ENCODE measurements around the gene ANAPC10.
"Not testable (repeated sequence)": the region's sequence is repeated elsewhere in the genome, so short reads cannot be mapped to it uniquely, and the experiment has no call there.

ANAPC10 gene

GRCh38 chr4:145003675-145004074, 94.3 kb downstream of the ANAPC10 start:
- TF ChIP-seq RARB (CRISPR knock-in tag; IDR thresholded peaks at IDR 0.05): no peak
- TF ChIP-seq, protein P1, sequence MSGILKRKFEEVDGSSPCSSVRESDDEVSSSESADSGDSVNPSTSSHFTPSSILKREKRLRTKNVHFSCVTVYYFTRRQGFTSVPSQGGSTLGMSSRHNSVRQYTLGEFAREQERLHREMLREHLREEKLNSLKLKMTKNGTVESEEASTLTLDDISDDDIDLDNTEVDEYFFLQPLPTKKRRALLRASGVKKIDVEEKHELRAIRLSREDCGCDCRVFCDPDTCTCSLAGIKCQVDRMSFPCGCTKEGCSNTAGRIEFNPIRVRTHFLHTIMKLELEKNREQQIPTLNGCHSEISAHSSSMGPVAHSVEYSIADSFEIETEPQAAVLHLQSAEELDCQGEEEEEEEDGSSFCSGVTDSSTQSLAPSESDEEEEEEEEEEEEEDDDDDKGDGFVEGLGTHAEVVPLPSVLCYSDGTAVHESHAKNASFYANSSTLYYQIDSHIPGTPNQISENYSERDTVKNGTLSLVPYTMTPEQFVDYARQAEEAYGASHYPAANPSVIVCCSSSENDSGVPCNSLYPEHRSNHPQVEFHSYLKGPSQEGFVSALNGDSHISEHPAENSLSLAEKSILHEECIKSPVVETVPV (CRISPR knock-in tag; IDR thresholded peaks at IDR 0.05): no peak
- TF ChIP-seq, protein P2, sequence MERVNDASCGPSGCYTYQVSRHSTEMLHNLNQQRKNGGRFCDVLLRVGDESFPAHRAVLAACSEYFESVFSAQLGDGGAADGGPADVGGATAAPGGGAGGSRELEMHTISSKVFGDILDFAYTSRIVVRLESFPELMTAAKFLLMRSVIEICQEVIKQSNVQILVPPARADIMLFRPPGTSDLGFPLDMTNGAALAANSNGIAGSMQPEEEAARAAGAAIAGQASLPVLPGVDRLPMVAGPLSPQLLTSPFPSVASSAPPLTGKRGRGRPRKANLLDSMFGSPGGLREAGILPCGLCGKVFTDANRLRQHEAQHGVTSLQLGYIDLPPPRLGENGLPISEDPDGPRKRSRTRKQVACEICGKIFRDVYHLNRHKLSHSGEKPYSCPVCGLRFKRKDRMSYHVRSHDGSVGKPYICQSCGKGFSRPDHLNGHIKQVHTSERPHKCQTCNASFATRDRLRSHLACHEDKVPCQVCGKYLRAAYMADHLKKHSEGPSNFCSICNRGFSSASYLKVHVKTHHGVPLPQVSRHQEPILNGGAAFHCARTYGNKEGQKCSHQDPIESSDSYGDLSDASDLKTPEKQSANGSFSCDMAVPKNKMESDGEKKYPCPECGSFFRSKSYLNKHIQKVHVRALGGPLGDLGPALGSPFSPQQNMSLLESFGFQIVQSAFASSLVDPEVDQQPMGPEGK (CRISPR knock-in tag; IDR thresholded peaks at IDR 0.05; ENCODE audit: borderline replicate concordance): no peak
- TF ChIP-seq SNAI2 (CRISPR knock-in tag; IDR thresholded peaks at IDR 0.05): no peak
- TF ChIP-seq ZNF565 (CRISPR knock-in tag; conservative IDR thresholded peaks at IDR 0.05; ENCODE audit: low read depth): no peak
- TF ChIP-seq, protein P3, sequence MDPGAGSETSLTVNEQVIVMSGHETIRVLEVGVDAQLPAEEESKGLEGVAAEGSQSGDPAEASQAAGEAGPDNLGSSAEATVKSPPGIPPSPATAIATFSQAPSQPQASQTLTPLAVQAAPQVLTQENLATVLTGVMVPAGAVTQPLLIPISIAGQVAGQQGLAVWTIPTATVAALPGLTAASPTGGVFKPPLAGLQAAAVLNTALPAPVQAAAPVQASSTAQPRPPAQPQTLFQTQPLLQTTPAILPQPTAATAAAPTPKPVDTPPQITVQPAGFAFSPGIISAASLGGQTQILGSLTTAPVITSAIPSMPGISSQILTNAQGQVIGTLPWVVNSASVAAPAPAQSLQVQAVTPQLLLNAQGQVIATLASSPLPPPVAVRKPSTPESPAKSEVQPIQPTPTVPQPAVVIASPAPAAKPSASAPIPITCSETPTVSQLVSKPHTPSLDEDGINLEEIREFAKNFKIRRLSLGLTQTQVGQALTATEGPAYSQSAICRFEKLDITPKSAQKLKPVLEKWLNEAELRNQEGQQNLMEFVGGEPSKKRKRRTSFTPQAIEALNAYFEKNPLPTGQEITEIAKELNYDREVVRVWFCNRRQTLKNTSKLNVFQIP (CRISPR knock-in tag; IDR thresholded peaks at IDR 0.05; ENCODE audit: borderline replicate concordance, low read depth): no peak
- TF ChIP-seq ZC3H10 (CRISPR knock-in tag; IDR thresholded peaks at IDR 0.05): no peak
- TF ChIP-seq CREB5 (CRISPR knock-in tag; IDR thresholded peaks at IDR 0.05; ENCODE audit: low read depth): no peak
- no peak for TF ChIP-seq TOX (CRISPR knock-in tag; IDR thresholded peaks at IDR 0.05; ENCODE audit: borderline replicate concordance)
- no peak for TF ChIP-seq ZFP30 (CRISPR knock-in tag; IDR thresholded peaks at IDR 0.05)
- TF ChIP-seq ARNTL (CRISPR knock-in tag; IDR thresholded peaks at IDR 0.05; ENCODE audit: borderline replicate concordance, low read depth): no peak
- no peak for TF ChIP-seq TSHZ2 (CRISPR knock-in tag; IDR thresholded peaks at IDR 0.05)

GRCh38 chr4:145001635-145002034, 96.4 kb downstream of the ANAPC10 start:
- ATAC-seq: no peak

More at GRCh38 chr4:145003675-145004074, 94.3 kb downstream of the ANAPC10 start:
- ATAC-seq: no peak

DNA sequence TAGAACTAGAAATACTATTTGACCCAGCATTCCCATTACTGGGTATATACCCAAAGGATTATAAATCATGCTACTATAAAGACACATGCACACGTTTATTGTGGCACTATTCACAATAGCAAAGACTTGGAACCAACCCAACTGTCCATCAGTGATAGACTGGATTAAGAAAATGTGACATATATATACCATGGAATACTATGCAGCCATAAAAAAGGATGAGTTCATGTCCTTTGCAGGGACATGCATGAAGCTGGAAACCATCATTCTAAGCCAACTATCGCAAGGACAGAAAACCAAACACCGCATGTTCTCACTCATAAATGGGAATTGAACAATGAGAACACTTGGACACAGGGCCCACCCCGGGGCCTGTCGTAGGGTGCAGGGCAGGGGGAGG, 97.3 kb downstream of the ANAPC10 start:
- ATAC-seq: not testable (repeated sequence)

More at GRCh38 chr4:145001635-145002034, 96.4 kb downstream of the ANAPC10 start:
- TF ChIP-seq, protein P1 (CRISPR knock-in tag; IDR thresholded peaks at IDR 0.05): no peak
- TF ChIP-seq TSHZ2 (CRISPR knock-in tag; IDR thresholded peaks at IDR 0.05) (no peak), SNAI2 (CRISPR knock-in tag; IDR thresholded peaks at IDR 0.05) (no peak)
- TF ChIP-seq, protein P3 (CRISPR knock-in tag; IDR thresholded peaks at IDR 0.05; ENCODE audit: borderline replicate concordance, low read depth): no peak
